ENCODE data around the gene MAP4K2. TPM values are rescaled to one million over a fixed set of nuclear protein-coding genes. Genes with fewer than 3 reads are reported as not detected.

MAP4K2 gene
- total and polyA plus RNA-seq, 9 of the 15 experiments (the other 6 are each of a cell fraction or from before 2014, with no cell fraction given) = 0.13 to 14.5 (median 7.3) TPM

GRCh38 chr11:64836448-64837072 is 33.5 kb upstream of the MAP4K2 start:
- intact Hi-C loops (cut with micrococcal nuclease) (no loop called here), in situ Hi-C loops (cut with MboI) (no loop called here)
- Histone ChIP-seq H3K9ac (ENCODE audit: insufficient read depth in 1 of 2, low read depth in 2 of 2, low read length in 2 of 2) (no peak overlapping the region; a peak in 1 of 4 replicates), H3K9me3 (replicated peaks; ENCODE audit: control insufficient read depth, insufficient read depth, low read depth, low read length) (no peaks in the 10 kb centered on the region), H3K4me3 (no peak overlapping the region), H2AFZ (ENCODE audit: low read depth, low read length) (no peak overlapping the region), H3K4me1 (replicated peaks in 1 of 2; ENCODE audit: control insufficient read depth in 2 of 2, insufficient read depth in 2 of 2, low read length in 2 of 2) (peaks cover 0 to 36% of the 10 kb centered on the region in 2 experiments; a peak in 2 of 5 replicates), H3K36me3 (ENCODE audit: control insufficient read depth, insufficient read depth, low read length) (peaks cover 57% of the 10 kb centered on the region; the same call in 2 of the 3 replicates), H3K27me3 (ENCODE audit: control insufficient read depth in 2 of 2, insufficient read depth in 2 of 2, low read length in 2 of 2) (no peaks in the 10 kb centered on the region), H3K79me2 (ENCODE audit: control insufficient read depth, insufficient read depth, low read length) (no peaks in the 10 kb centered on the region), H4K20me1 (replicated peaks; ENCODE audit: control insufficient read depth, insufficient read depth, low read length) (no peaks in the 10 kb centered on the region), H3K9me1 (ENCODE audit: control insufficient read depth, insufficient read depth, low read length) (no peaks in the 10 kb centered on the region), H3K27ac (ENCODE audit: extremely low read depth, low read depth, low read length) (no peak overlapping the region), H3K4me2 (ENCODE audit: insufficient read depth, low read length) (no peak overlapping the region)
- no peak for ATAC-seq
- CTCF ChIA-PET (ENCODE audit: low intra/inter-chr PET ratio) = interaction anchor here (0.6 kb wide), 1 partner anchor 177 kb away, joined by 3 read pairs; no protein-coding TSS in a partner anchor
- BruUV-seq (replicated peaks) = no TSS peak
- 82% methylated on average over 12 of the region's 16 CpGs for WGBS (ENCODE audit: insufficient coverage, low coverage, missing lambda C conversion rate)
- POLR2A ChIA-PET = interaction anchor here (0.5 kb wide), 1 partner anchor 42 kb away, joined by 5 read pairs; the partner anchor contains the start of gene EHD1
- no peak for DNase-seq (ENCODE audit: extremely low read depth in 1 of 4, low spot score in 3 of 4)
- no peak for FAIRE-seq
- TF ChIP-seq BCLAF1 (IDR thresholded peaks at IDR 0.05; ENCODE audit: borderline replicate concordance in 1 of 2, control insufficient read depth in 1 of 2, low read depth in 2 of 2, low read length in 1 of 2) (no peak), ZNF407 (IDR thresholded peaks at IDR 0.05; ENCODE audit: low read depth) (no peak), PRDM10 (IDR thresholded peaks at IDR 0.05; ENCODE audit: partially characterized antibody) (no peak)

All from K562 (cell line).